Measurements from ENCODE around the gene TRAF3IP3.

The TRAF3IP3 gene

GRCh38 chr1:209715314-209715713 lies 40.5 kb upstream of the TRAF3IP3 start:
- H3K4me3 ChIP-seq (ENCODE audit: low read depth, low read length) = no peak overlapping the region
- TF ChIP-seq CTCF (IDR thresholded peaks at IDR 0.05; ENCODE audit: low read depth, low read length) = no peak

GRCh38 chr1:209717818-209718217 lies 38.0 kb upstream of the TRAF3IP3 start:
- TF ChIP-seq CTCF (IDR thresholded peaks at IDR 0.05; ENCODE audit: low read depth, low read length) = no peak
- H3K4me3 ChIP-seq (ENCODE audit: low read depth, low read length) = no peak overlapping the region

- TF ChIP-seq CTCF (IDR thresholded peaks at IDR 0.05; ENCODE audit: low read depth, low read length) = no peak
- no peak overlapping the region for H3K4me3 ChIP-seq (ENCODE audit: low read depth, low read length)
Observed at GRCh38 chr1:209720326-209720725, 35.5 kb upstream of the TRAF3IP3 start.

GRCh38 chr1:209720826-209721225 lies 35.0 kb upstream of the TRAF3IP3 start:
- no peak overlapping the region for H3K4me3 ChIP-seq (ENCODE audit: low read depth, low read length)
- no peak for TF ChIP-seq CTCF (IDR thresholded peaks at IDR 0.05; ENCODE audit: low read depth, low read length)

- no peak overlapping the region for H3K4me3 ChIP-seq (ENCODE audit: low read depth, low read length)
- no peak for TF ChIP-seq CTCF (IDR thresholded peaks at IDR 0.05; ENCODE audit: low read depth, low read length)
Observed at GRCh38 chr1:209721323-209721722, 34.5 kb upstream of the TRAF3IP3 start.

GRCh38 chr1:209723265-209723664 lies 32.6 kb upstream of the TRAF3IP3 start:
- no peak overlapping the region for H3K4me3 ChIP-seq (ENCODE audit: low read depth, low read length)
- TF ChIP-seq CTCF (IDR thresholded peaks at IDR 0.05; ENCODE audit: low read depth, low read length) = no peak

- H3K4me3 ChIP-seq (ENCODE audit: low read depth, low read length) = no peak overlapping the region
- no peak for TF ChIP-seq CTCF (IDR thresholded peaks at IDR 0.05; ENCODE audit: low read depth, low read length)
Observed at GRCh38 chr1:209723756-209724693, 31.8 kb upstream of the TRAF3IP3 start.

Data from WI38 (cell line).